ENCODE results near the gene USP15. TPM values are rescaled to one million over a fixed set of nuclear protein-coding genes. Genes with fewer than 3 reads are reported as not detected.

The USP15 gene
- total RNA-seq (2014; rRNA removed; shearing (Covaris generic)) = 16.9 and 21.9 TPM in 2 replicates

DNA sequence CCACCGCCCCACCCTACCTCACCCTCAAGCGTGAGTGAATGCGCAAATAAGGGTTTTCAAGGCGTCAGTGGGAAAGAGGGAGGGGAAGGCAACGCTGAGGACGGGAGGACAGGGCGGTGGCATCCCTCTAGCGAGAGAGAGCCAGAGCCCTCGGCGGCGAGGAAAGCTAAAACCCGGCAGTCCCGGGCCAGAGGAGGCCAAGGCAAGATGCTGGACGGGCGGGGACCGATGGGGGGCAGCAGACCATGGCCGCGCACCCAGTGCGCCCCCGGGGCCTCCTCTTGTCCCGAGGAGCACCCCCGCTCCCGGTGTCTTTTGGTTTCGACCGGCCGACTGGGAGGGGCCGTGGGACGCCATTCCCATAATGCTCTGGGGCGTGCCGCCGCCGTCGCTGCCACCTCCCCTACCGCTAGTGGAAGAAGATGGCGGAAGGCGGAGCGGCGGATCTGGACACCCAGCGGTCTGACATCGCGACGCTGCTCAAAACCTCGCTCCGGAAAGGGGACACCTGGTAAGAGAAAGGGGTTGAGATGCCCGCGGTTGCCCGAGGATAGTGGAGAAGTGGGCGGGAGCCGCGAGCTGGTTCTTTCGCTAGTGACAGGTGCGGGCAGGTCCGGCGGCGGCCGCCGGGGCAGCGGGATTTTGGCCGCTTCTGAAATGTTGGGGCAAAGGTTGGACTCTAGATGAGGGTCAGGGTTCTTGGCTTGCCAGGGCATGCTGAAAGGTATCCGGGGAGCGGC is at the start of gene USP15:
USP15 (plus strand) TSS at position 412 of the 740 bp plus-strand sequence; CDS start at position 423, 11 bp downstream.
- peak within 1 kb of the TSS; percentile 97 for H3K4me3 ChIP-seq (ENCODE audit: insufficient read depth, low read depth, low read length)
- no peaks in the 10 kb centered on the region for H3K36me3 ChIP-seq (replicated peaks; ENCODE audit: control insufficient read depth, insufficient read depth, low read length)
- DNase-seq = peak; percentile 92
- H3K27me3 ChIP-seq (ENCODE audit: control insufficient read depth, insufficient read depth, low read length) = no peaks in the 10 kb centered on the region

DNA sequence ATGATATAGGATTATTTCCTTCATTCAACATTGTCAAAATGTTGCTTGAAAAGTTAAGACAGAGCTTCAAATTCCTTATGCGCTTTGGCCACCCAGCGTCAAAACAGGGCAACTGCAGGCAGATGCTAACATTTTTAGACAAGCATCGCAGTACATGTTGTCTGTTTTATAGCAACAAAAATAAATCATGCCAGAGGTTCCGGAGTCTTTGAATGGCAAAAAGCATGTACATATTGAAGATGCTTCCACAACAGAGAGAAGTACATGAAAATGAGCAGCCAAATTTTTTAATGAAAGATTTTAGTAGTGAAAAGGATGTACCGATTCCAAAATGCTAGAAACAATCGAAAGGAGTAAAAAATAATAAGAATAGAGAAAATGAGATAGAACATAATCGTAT is 49.8 kb upstream of the USP15 start:
- peak; percentile 15 for DNase-seq
- Histone ChIP-seq H3K27me3 (ENCODE audit: control insufficient read depth, insufficient read depth, low read length) (no peaks in the 10 kb centered on the region), H3K36me3 (replicated peaks; ENCODE audit: control insufficient read depth, insufficient read depth, low read length) (no peaks in the 10 kb centered on the region), H3K4me3 (ENCODE audit: insufficient read depth, low read depth, low read length) (no peak overlapping the region)

DNA sequence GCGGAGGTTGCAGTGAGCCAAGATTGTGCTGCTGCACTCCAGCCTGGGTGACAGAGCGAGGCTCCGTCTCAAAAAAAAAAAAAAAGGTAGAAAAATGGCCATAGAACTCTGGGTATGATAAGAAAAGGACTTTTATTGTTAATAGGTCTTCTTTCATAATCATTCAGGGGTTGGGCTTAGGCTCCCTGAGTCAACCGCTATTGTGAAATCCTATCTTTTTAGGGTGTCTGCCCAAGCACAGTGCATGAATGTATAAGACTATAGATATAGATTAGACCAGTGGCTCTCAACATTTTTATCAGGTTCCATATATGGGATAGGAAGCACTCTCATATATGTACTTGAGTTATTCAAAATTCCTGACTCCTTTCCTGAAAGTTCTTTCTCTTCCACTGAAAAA is 48.7 kb upstream of the USP15 start:
- no peaks in the 10 kb centered on the region for H3K36me3 ChIP-seq (replicated peaks; ENCODE audit: control insufficient read depth, insufficient read depth, low read length)
- H3K4me3 ChIP-seq (ENCODE audit: insufficient read depth, low read depth, low read length) = no peak overlapping the region
- DNase-seq = no peak
- H3K27me3 ChIP-seq (ENCODE audit: control insufficient read depth, insufficient read depth, low read length) = no peaks in the 10 kb centered on the region

DNA sequence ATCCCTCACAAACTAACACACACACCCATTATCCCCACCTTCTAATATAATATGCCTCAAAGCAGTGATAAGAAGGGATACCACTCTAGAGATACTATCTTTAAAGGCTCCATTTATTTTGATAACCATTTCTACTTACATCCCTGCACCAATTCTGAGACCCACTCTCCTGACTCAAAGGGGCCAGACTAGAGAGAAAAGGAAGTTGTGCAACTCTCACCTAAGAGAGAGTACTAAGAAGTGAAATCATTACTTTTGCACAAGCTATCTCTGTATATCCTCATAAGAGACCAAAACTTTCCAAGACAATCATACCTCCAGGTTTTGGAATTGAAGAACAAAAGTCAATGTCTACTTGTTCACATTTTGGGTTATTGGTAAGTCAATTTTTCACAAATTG is 45.4 kb upstream of the USP15 start:
- Histone ChIP-seq H3K36me3 (replicated peaks; ENCODE audit: control insufficient read depth, insufficient read depth, low read length) (no peaks in the 10 kb centered on the region), H3K27me3 (ENCODE audit: control insufficient read depth, insufficient read depth, low read length) (no peaks in the 10 kb centered on the region), H3K4me3 (ENCODE audit: insufficient read depth, low read depth, low read length) (no peak overlapping the region)
- DNase-seq = no peak

DNA sequence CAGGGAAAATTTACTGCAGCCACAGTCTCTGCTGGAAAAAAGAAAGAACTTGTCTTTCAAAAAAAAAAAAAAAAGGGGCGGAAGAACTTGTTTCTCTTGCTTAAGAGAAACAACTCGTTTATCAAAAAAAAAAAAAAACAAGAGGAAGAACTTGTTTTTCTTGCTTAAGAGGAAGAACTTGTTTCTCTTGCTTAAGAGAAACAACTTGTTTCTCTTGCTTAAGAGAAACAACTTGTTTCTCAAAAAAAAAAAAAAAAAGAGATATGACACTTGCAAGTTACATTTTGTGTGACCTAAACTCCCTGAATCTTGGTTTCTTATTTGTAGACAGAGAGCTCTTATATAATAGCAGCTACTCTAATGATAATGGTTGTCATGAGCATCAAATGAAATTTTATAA is 44.7 kb upstream of the USP15 start:
- DNase-seq = no peak
- H3K36me3 ChIP-seq (replicated peaks; ENCODE audit: control insufficient read depth, insufficient read depth, low read length) = no peaks in the 10 kb centered on the region
- no peak overlapping the region for H3K4me3 ChIP-seq (ENCODE audit: insufficient read depth, low read depth, low read length)

DNA sequence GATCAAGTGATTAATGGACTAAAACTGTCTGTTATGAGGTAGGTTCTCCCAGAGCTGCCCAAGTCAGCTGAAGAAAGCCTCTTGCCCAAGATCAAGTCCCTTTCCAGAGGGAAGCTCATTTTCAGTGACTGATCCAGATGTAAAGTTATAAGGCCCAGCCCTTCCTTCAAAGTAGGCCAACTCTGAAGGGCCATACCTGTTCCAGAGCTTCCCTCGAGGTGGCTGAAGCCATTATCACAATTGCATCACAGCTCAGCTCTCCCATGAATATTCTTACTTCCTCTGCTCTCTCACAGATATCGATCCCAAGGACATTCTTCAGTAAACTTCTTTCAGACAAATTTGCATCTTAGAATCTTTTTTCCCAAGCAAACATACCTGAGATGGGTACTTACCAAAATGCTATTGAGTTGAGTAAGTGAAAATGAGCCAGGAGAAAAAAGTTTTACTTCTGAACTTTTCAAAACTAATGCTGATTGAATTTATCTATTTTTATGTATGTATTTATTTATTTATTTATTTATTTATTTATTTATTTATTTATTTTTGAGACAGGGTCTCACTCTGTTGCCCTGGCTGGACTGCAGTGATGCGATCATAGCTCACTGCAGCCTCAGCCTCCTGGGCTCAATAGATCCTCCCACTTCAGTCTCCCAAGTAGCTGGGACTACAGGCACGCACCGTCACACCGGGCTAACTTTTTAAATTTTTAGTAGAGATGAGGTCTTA is 42.6 kb upstream of the USP15 start:
- Histone ChIP-seq H3K27me3 (ENCODE audit: control insufficient read depth, insufficient read depth, low read length) (no peaks in the 10 kb centered on the region), H3K36me3 (replicated peaks; ENCODE audit: control insufficient read depth, insufficient read depth, low read length) (no peaks in the 10 kb centered on the region), H3K4me3 (ENCODE audit: insufficient read depth, low read depth, low read length) (no peak overlapping the region)
- no peak for DNase-seq

More for the DNA sequence above, 44.7 kb upstream of the USP15 start:
- H3K27me3 ChIP-seq (ENCODE audit: control insufficient read depth, insufficient read depth, low read length) = no peaks in the 10 kb centered on the region

DNA sequence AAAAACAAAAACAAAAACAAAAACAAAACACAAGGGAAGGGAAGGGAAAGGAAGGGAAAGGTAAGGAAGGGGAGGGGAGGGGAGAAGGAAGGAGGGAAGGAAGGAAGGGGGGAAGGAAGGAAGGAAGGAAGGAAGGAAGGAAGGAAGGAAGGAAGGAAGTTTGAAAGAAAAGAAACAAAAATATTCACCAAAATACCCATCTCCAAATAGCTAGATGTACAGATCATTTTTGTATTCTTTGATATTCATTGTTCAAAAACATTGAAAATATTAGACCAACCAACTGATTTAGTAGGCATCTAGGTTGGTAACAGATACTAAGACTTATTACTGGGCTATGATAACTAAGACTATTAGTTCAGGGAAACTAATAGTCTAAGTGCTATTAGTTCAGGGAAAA is 39.1 kb upstream of the USP15 start:
- Histone ChIP-seq H3K36me3 (replicated peaks; ENCODE audit: control insufficient read depth, insufficient read depth, low read length) (no peaks in the 10 kb centered on the region), H3K27me3 (ENCODE audit: control insufficient read depth, insufficient read depth, low read length) (no peaks in the 10 kb centered on the region), H3K4me3 (ENCODE audit: insufficient read depth, low read depth, low read length) (no peak overlapping the region)
- no peak for DNase-seq

DNA sequence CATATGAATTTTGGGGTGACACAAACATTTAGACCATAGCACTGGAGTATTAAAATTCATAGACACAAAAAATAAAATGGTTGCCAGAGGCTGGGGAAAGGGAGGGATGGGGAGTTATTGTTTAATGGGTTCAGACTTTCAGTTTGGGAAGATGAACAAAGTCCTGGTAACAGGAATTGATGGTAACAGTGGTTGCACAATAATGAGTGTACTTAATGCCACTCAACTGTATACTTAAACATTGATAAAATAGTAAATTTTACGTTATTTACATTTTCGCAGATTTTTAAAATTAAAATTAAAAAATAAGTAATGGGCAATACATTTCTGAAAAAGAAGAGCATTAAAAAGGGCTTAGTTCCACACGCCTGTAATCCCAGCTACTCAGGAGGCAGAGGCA is 35.6 kb upstream of the USP15 start:
- no peaks in the 10 kb centered on the region for H3K27me3 ChIP-seq (ENCODE audit: control insufficient read depth, insufficient read depth, low read length)
- H3K4me3 ChIP-seq (ENCODE audit: insufficient read depth, low read depth, low read length) = no peak overlapping the region
- no peak for DNase-seq
- H3K36me3 ChIP-seq (replicated peaks; ENCODE audit: control insufficient read depth, insufficient read depth, low read length) = no peaks in the 10 kb centered on the region

DNA sequence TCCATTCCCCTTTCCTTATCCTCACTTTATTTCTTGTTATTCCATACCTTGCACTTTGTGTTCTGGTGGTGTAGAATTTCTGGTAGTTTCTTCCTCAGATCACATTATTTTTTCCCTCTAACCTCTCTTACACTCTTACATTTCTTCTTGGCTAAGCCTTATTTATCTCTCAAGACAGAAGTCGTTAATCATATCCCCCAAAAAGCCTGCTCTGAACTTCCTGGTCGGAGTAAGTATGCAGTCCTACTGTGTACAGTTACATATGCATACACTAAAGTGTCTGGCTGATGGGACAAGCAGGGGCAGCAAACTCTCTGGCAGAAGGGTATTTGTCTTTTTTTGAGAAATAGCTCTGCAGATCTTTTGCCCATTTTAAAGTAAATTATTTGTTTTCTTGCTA is 33.1 kb upstream of the USP15 start:
- Histone ChIP-seq H3K27me3 (ENCODE audit: control insufficient read depth, insufficient read depth, low read length) (no peaks in the 10 kb centered on the region), H3K36me3 (replicated peaks; ENCODE audit: control insufficient read depth, insufficient read depth, low read length) (no peaks in the 10 kb centered on the region), H3K4me3 (ENCODE audit: insufficient read depth, low read depth, low read length) (no peak overlapping the region)
- no peak for DNase-seq

DNA sequence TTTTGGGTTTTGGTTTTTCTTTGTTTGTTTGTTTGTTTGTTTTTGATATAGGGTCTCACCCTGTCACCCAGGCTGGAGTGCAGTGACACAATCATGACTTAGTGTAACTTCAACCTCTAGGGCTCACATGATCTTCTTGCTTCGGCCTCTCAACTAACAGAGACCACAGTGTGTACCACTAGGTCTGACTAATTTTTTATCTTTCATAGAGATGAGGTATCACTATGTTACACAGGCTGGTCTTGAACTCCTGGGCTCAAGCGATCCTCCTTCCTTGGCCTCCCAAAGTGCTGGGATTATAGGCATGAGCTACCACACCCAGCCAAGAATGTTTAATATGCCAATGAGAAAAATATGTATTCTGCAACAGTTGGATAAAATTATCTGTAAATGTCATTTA is 29.6 kb upstream of the USP15 start:
- H3K4me3 ChIP-seq (ENCODE audit: insufficient read depth, low read depth, low read length) = no peak overlapping the region
- no peak for DNase-seq
- no peaks in the 10 kb centered on the region for H3K27me3 ChIP-seq (ENCODE audit: control insufficient read depth, insufficient read depth, low read length)
- H3K36me3 ChIP-seq (replicated peaks; ENCODE audit: control insufficient read depth, insufficient read depth, low read length) = no peaks in the 10 kb centered on the region

DNA sequence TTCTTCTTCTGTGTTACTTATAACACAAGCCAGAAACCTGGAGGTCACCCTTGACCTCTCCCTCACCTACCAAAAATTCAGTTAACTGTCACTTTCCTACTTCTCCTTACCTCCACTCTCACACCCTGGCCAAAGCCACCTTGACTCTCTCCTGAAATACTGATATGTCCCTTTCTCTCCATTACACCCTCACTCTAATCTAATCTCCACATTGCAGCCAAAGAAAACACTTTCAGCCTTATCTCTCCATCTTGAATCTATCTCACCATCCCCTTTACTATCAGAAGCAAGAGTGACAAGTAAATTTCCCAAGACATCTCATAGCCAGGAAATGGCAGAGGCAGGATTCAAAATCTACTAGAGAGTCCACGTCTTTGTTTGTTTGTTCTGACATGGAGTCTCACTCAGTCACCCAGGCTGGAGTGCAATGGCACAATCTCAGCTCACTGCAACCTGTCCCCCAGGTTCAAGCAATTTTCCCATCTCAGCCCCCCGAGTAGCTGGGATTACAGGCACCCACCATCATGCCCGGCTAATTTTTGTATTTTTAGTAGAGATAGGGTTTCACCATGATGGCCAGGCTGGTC is 28.0 kb upstream of the USP15 start:
- no peak overlapping the region for H3K4me3 ChIP-seq (ENCODE audit: insufficient read depth, low read depth, low read length)
- H3K36me3 ChIP-seq (replicated peaks; ENCODE audit: control insufficient read depth, insufficient read depth, low read length) = no peaks in the 10 kb centered on the region
- no peak for DNase-seq
- H3K27me3 ChIP-seq (ENCODE audit: control insufficient read depth, insufficient read depth, low read length) = no peaks in the 10 kb centered on the region

DNA sequence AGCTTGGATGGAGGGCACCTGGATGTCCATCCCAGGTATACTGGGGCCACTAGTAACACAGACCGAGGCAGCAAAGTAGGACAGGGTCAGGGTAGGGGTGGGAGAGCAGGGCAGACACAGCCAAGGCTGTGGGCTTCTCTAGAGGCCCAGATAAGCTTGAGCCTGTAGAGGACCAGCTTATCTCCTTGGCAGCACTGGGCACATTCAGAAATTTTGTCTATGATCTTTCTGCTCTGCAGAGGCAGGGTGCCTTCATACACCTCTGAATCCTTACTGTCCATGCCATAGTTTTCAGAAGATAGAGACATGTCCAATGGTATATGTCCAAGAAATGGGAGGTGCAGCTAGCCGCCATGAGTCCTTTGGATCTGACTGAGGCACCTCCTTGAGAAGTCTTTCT is 26.4 kb upstream of the USP15 start:
- Histone ChIP-seq H3K4me3 (ENCODE audit: insufficient read depth, low read depth, low read length) (no peak overlapping the region), H3K27me3 (ENCODE audit: control insufficient read depth, insufficient read depth, low read length) (no peaks in the 10 kb centered on the region), H3K36me3 (replicated peaks; ENCODE audit: control insufficient read depth, insufficient read depth, low read length) (no peaks in the 10 kb centered on the region)
- no peak for DNase-seq

DNA sequence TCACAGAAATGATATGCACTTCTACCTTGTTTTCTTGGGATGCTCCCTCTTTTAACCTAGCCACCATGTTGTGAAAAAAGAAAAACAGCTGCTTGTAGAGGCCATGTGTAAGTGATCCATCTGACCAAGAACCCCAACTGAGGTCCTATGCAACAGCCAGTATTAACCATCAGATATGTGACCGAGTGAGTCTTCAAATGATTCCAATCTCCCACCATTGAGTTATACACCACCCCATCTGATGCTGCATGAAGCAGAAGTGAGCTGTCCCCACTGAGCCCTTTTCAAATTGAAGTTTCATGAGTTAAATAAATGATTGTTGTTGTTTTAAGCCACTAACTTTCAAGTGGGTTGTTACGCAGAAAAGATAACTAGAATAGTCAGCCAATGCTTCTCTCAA is 20.6 kb upstream of the USP15 start:
- Histone ChIP-seq H3K27me3 (ENCODE audit: control insufficient read depth, insufficient read depth, low read length) (no peaks in the 10 kb centered on the region), H3K4me3 (ENCODE audit: insufficient read depth, low read depth, low read length) (no peak overlapping the region), H3K36me3 (replicated peaks; ENCODE audit: control insufficient read depth, insufficient read depth, low read length) (no peaks in the 10 kb centered on the region)
- no peak for DNase-seq

DNA sequence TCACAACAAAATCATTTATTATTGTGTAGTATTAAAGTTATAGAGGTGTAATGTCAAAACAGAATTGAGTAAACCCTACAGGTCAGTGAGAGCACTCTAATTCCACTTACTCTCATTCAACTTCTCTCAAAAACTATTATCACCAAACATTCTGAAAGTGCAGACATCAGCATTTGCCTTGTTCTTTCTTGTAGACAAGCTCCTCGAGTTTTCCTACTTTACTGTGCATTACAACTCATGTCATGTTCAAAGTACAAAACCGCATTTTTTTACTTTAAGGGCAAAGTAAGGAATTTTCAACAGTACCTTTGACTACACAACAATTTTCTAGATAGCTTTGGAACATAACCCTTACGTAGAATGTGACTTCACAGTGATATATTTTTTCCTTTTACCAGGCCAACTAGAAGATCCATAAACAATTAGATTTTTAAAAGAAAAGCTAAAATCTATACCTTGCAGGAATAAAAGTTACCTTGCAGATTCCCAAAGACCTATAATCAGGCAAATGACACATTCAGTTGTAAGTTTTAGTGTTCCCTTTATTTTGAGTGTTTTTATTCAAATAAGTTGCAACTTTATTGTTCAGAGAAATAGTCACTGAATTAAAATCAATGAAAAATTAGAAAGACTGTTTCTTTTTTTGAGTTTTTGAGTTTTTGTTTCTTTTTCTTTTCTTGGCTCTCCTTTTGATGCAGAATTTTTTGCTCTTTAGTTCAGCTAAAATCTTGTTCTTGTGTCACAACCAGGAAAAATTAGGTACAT is 12.7 kb upstream of the USP15 start:
- H3K27me3 ChIP-seq (ENCODE audit: control insufficient read depth, insufficient read depth, low read length) = no peaks in the 10 kb centered on the region
- no peak overlapping the region for H3K4me3 ChIP-seq (ENCODE audit: insufficient read depth, low read depth, low read length)
- no peak for DNase-seq
- H3K36me3 ChIP-seq (replicated peaks; ENCODE audit: control insufficient read depth, insufficient read depth, low read length) = no peaks in the 10 kb centered on the region

All from H7 (cell line).